ENCODE measurements around the gene TNFSF15. TPM values are rescaled to one million over a fixed set of nuclear protein-coding genes. Genes with fewer than 3 reads are reported as not detected.

TNFSF15 gene
- polyA plus RNA-seq, 3 donors = 5.9 to 9.7 (median 8.0) TPM

DNA sequence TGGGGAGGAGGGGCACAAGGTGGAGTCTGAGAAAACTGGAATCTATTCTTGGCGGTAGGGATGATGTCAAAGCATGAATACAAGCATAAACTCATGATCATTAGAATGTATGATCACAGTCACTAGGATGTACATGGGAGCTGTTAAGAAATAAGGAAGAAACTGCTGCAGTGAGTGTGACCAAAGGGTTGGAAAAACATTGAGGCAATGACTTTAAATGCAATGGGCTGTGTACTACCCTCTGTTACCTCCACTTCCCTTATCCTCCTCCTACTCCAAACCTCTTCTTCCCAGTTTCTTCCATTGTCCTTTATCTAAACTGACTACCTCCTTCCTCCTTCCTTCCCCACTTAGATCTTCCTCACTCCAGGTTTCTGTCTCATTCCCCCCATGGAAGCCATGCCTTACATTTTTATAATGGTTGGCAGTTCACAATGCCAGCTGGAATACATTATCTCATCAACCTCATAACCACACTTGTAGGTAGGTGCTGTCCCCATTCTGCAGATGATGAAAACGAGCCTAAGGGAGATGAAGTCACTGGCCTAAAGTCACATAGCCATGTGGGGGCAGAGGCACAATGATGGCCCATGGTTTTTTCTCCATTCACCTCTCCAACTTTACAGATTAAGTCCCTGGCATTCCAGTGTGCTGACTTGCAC lies 21.9 kb upstream of the TNFSF15 start:
- no peak for DNase-seq

DNA sequence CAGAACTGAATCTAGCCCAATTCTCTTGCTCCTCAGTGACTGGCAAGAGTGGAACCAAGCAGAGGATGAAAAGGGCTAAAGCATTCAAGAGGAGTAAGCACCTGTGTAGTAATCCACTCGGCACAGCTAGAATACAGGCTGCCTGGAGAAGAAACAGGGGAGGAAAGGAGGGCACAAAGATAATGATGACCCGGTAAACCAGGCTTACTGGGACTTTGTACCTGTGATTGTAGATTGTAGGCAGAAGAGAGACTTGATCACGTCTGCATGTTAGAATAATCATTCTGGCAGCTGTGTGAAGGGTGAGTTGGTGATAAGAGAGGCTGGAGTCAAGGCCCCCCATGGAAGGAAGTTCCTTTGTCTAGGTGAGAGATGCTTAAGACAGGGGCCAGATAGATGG lies 20.6 kb upstream of the TNFSF15 start:
- DNase-seq = no peak

DNA sequence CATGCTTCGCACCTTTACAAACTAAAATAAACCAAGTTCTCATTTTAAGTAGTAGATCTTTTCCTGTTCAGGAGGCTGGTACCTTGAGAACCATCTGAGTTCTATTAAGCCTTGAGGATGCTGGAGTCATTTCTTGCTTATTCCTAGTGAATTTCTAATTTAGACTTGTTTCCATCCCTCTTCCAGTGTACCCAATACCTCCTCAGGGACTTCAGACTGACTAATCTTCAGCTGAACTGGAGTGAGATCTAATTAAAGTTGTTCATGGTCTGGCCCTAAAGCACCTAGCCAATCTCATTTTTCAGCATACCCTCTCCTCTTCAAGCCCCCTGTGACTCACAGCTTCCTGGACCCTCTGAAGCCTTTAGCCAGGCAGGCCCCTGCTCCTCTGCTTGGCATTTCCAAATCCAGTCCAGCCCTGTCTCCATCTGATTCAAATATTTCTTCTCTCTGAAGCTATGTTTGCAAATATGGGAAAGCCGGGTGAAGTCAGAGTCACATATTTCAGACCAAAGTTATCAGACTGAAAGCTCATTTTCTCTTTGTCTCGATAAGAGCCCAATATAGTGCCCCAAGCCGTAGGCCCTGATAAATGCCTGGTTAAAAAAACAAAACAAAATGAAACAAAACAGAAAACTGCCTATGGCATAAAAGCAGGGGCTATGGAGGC lies 19.4 kb upstream of the TNFSF15 start:
- no peak for DNase-seq

DNA sequence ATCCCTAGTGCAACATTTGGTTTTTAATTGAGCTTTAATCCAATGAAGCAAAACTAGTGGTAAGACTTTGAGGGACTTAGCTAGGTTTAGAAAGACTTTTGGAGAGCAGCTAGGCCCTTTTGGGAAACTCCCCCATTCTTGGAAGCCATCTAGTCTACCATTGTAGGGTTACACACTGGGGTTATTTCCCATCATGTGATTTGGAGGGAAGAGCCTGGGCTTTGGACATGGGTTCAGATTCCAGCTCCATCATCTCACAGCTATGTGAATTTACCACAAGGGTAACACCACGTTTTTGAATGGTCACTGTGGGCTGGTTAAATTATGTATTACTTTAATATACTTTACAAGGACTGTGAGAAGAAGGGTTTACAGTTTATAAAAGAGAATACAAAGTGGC lies 18.3 kb upstream of the TNFSF15 start:
- no peak for DNase-seq

DNA sequence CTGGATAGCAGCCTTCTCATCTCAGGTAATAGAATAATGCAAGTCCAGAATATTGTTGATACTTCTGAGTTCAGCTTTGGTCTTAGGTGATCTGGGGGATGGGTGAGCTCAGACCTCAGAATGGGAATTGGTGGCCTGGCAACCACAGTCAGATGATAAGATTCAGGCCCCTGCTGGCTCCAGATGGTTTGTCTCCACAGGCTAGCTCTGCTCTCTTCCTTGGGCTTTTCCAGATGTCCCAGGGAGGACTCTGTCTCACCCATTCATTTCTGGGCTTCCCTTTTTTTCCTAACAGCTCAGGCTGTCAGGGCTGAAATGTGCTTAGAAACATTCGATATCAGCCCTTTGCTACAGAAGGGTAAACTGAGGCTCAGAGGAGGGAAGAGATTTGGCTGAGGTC lies 17.6 kb upstream of the TNFSF15 start:
- no peak for DNase-seq

GRCh38 chr9:114822708-114823107 lies 16.9 kb upstream of the TNFSF15 start:
- no peak for DNase-seq

DNA sequence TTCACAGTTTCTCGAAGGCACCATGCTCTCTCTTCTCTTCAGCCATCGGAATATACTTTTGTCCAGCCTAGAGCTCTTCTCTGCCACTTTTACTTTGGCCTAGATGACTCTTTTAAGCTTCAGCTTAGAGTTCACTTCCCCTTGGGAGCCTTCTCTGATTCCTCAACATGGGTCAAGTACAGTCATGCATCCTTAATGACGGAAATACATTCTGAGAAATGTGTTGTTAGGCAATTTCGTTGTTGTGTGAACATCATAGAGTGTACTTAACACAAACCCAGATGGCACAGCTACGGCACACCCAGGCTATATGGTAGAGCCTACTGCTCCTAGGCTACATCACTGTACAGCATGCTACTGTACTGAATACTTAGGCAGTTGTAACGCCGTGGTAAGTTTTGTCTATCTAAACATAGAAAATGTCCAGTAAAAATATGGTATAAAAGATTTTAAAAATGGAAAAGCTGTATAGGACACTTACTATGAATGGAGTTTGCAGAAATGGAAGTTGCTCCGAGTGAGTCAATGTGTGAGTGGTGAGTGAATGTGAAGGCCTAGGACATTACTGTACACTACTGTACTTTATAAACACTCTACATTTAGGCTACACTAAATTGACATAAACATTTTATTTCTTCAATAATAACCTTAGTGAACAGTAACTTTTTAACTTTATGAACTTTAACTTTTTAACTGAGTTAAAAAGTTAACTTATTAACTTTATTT lies 15.1 kb upstream of the TNFSF15 start:
- DNase-seq = no peak

- no peak for DNase-seq
These were observed 12.3 kb upstream of the TNFSF15 start for GRCh38 chr9:114818178-114818577.

DNA sequence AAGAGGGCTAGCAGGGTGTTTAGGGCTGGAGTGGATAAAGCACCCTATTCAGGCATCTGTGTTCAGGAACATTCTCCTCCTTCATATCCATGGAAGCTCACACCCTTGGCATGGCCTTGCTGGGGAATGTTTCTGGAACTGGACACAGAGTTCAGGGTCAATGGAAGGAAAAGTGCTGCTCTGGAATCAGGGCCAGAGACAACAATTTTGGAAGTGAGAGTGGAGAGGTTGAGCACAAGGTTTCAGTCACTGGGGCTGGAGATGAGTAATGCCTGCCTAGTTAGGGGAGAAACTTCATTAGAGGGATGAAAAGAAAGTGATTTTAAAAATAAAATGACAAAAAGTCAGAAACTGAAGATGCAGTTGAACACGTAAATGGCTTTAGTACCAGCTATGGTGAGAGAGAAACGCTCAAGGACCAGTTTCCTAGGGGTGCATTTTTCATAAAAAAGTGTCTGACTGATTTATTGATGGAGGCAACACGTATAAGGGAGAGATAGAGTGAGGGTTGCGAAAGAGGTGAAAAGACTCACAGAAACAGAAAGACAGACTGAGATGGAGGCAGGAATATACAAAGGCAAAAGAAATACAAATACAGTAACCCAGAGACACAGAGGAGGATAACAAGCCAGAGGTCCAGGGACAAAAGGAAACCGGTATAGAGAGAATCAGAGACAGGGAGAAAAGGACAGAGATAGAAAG lies 8.0 kb upstream of the TNFSF15 start:
- DNase-seq = no peak

GRCh38 chr9:114811966-114812636 lies 6.3 kb upstream of the TNFSF15 start:
- no peak for DNase-seq

GRCh38 chr9:114811301-114811700 lies 5.5 kb upstream of the TNFSF15 start:
- DNase-seq = no peak

DNA sequence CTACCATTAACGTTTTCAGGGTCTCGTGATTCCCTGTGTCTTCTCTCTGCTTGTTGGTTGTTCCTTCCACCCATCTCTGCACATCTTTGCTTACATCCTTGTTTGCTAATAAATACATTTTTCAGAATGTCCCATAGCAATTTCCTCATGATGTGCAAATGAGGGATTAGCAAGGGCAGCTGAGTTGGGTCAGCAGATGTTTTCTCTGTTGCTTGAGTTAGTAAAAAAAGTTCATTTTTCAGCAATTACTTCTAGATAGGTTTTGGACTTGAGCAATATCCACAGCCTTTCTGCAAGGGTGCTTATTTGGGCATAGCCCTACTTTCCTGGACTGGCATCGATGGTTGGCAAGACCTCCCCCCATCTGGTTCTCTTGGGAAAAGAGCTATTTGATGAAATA lies 4.8 kb upstream of the TNFSF15 start:
- no peak for DNase-seq

- DNase-seq = no peak
These were observed 674 bp upstream of the TNFSF15 start for GRCh38 chr9:114806526-114806900.

DNA sequence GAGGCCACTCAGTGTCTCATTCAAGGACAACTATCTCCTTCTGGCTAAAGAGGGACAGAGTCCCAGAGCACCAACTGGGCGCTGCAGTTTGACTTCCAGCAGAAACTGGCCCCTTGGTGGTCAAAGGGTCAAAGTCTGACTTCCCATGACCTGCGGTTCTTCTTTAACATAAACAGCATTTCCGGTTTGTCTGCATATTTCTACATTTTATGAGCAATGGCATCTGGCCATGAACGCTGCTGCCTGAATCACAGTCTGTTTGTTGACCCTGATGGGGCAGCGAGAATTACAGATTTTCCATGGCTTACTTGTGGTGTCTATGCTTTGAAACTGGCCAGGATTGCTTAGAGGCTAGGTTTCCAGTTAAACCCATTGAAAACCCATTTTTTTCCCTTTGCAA lies 1.3 kb downstream of the TNFSF15 start:
- peak; percentile 54 for DNase-seq

DNA sequence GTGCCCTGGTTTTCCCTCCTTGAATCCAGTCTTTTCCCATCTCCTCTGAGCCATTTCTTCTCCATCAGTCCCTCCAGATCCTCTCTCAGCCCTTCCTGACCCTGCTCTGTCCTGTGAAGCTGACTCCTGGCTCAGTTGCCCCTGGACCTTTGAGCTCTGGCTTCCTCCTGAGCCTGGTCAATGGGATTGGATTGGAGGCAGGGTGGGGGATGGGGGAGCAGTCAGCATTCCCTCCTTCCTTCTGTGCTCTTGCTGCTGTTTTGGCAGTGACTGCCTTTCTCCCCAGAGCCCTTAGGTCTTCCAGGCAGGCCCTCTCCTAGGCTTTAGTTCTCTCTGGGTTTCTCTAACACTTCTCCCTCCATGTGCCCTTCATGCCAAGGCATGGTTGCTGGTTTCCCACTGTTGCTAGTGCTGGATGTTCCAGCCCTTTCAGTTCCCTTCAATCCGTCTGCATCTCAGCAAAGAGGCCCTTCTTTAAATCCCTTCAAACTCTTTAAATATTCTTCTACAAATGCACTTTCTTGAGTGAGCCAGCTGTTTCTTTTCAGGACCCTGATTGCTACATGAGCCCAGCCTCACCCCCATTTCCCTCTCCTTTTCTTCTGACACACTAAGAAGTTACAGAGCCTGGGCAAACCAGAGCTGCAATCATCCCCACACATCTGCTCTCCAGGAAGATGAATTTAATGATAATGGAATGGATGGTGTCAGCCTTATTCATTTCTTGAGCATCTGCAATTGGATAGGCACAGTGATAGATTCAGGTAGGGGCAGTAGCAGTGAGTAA lies 2.2 kb downstream of the TNFSF15 start:
- no peak for DNase-seq

- DNase-seq = no peak
These were observed 5.9 kb downstream of the TNFSF15 start for GRCh38 chr9:114799925-114800324.

DNA sequence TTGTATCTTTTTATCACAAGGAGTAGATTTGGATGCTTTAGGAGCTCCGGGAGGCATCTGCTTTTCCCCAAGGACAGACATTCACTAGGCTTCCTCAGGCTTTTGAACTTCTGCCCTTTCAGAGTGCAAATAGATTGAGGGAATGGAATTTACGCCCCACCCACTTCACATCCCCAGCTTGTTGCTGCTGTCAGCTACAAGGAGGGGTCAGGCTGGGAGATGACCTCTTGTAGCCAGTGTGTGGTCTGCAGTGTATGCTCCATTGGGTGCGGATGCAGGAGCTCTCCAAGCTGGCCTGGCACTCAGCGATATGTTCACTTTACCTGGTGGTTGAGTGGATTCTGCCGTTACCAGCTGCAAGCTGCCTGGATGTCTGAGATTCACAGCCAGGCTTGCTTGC lies 6.4 kb downstream of the TNFSF15 start:
- no peak for DNase-seq

- DNase-seq = no peak
These were observed 6.9 kb downstream of the TNFSF15 start for GRCh38 chr9:114798780-114799427.

DNA sequence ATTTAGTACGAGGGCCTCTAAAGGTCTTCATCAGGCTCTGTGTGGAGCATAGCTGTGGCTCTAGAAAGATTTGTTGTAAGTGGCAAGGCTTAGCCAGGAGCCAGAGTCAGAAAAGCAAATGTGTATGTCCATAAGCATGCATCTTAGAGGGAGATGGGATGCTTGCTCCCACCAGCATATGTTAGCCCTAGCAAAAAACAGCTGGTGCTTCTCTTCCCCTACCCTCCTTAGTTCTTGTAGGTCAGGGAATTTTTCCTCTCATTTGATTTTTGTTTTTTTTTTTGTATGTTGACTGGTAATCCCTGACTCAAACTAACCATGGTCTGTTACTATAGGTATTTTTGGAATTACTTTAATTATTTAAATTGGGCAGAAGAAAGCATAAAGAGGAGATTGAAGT lies 7.7 kb downstream of the TNFSF15 start:
- DNase-seq = no peak

DNA sequence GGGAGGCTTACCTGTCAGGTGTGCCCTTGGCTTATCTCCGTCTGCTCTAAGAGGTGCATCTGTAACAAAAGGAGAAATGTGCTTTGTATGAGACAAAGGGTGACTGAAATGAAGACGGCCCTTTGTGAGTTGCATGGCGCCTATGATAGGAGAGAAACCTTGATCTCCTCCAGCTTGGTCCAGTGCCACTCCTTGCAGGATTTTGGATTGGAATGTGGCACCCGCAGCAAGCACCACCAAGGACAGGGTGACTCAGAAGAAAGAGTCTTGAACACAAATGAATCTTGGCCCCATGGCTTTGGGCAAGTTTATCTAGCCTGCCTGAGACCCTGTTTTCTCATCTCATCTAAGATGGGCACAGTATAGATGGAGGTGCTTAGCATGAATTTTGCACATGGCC lies 13.4 kb downstream of the TNFSF15 start:
- no peak for DNase-seq

GRCh38 chr9:114791736-114792135 lies 14.1 kb downstream of the TNFSF15 start:
- DNase-seq = no peak

All from renal pelvis (tissue), 4 donors.